Loucy (cell line): ENCODE data around the gene MPPE1.

Experiments
- H2AFZ ChIP-seq: fragments of 200-600 bp; sonication (generic); 2 replicates; pipeline ENCODE4 v1.6.0; 2016; ENCODE audit warnings: antibody characterized with exemption, mild to moderate bottlenecking, low read length, moderate library complexity
- H3F3A ChIP-seq: fragments of 200-600 bp; 2 replicates; pipeline ENCODE4 v1.6.0; 2016; ENCODE audit warnings: antibody characterized with exemption, low read depth, mild to moderate bottlenecking
- H3K27me3 ChIP-seq: fragments of 200-600 bp; sonication (generic); 2 replicates; pipeline ENCODE4 v1.6.1; 2014; ENCODE audit warnings: low read length, mild to moderate bottlenecking; ENCODE audit not compliant: insufficient read depth, poor library complexity, severe bottlenecking
- H3K36me3 ChIP-seq: fragments of 200-600 bp; sonication (generic); 2 replicates; pipeline ENCODE4 v1.6.1; 2016; ENCODE audit warnings: low read length; ENCODE audit not compliant: insufficient read depth
- H3K4me1 ChIP-seq: fragments of 200-600 bp; sonication (generic); 2 replicates; pipeline ENCODE4 v1.5.1; 2014; ENCODE audit warnings: low read length, mild to moderate bottlenecking; ENCODE audit not compliant: insufficient read depth, poor library complexity, severe bottlenecking
- H3K4me2 ChIP-seq: fragments of 200-600 bp; sonication (generic); 2 replicates; pipeline ENCODE4 v1.6.0; 2014; ENCODE audit warnings: antibody characterized with exemption, low read length, low read depth, mild to moderate bottlenecking; ENCODE audit not compliant: poor library complexity, severe bottlenecking
- H3K4me3 ChIP-seq: fragments of 200-600 bp; sonication (generic); 2 replicates; pipeline ENCODE4 v1.5.1; 2014; ENCODE audit warnings: low read length, mild to moderate bottlenecking, mixed read lengths; ENCODE audit not compliant: poor library complexity, severe bottlenecking
- H3K79me2 ChIP-seq: fragments of 200-600 bp; sonication (generic); 2 replicates; pipeline ENCODE4 v1.6.1; 2014; ENCODE audit warnings: low read length; ENCODE audit not compliant: insufficient read depth
- H3K9ac ChIP-seq: fragments of 200-600 bp; sonication (generic); 2 replicates; pipeline ENCODE4 v1.6.0; 2014; ENCODE audit warnings: mild to moderate bottlenecking, low read depth, low read length, moderate library complexity; ENCODE audit not compliant: poor library complexity, severe bottlenecking
- H3K9me2 ChIP-seq: fragments of 200-600 bp; sonication (generic); replicated peaks from 2 replicates; pipeline ENCODE4 v1.6.1; 2016; ENCODE audit warnings: low read depth, low read length, mixed read lengths
- H3K9me3 ChIP-seq: fragments of 200-600 bp; sonication (generic); 2 replicates; pipeline ENCODE4 v1.6.1; 2014; ENCODE audit warnings: mild to moderate bottlenecking, antibody characterized with exemption, low read length, low read depth; ENCODE audit not compliant: insufficient read depth
- H4K20me1 ChIP-seq: fragments of 200-600 bp; sonication (generic); 2 replicates; pipeline ENCODE4 v1.6.0; 2014; ENCODE audit warnings: antibody characterized with exemption, low read length, mild to moderate bottlenecking; ENCODE audit not compliant: insufficient read depth, poor library complexity, severe bottlenecking
- CTCF ChIP-seq: fragments of 200-600 bp; sonication (generic); conservative IDR thresholded peaks from 2 replicates; pipeline ENCODE4 v1.5.1; 2014; ENCODE audit warnings: mild to moderate bottlenecking, antibody characterized with exemption, low read length
- EZH2phosphoT487 ChIP-seq: fragments of 200-600 bp; IDR thresholded peaks from 2 replicates; pipeline ENCODE4 v1.6.1; 2018; ENCODE audit warnings: antibody characterized with exemption, mild to moderate bottlenecking, moderate library complexity, borderline replicate concordance

The MPPE1 gene

GRCh38 chr18:11839556-11839955 lies 68.6 kb downstream of the MPPE1 start:
- no peaks in the 10 kb centered on the region for H3K79me2 ChIP-seq
- H3K4me3 ChIP-seq, result no peak overlapping the region
- H3K9me3 ChIP-seq, result no peaks in the 10 kb centered on the region
- no peaks in the 10 kb centered on the region for H3F3A ChIP-seq
- no peaks in the 10 kb centered on the region for H3K9me2 ChIP-seq
- H3K27me3 ChIP-seq, result no peaks in the 10 kb centered on the region
- no peak overlapping the region for H3K9ac ChIP-seq
- no peak overlapping the region for H2AFZ ChIP-seq
- TF ChIP-seq CTCF, result no peak
- TF ChIP-seq EZH2phosphoT487, result no peak
- H3K36me3 ChIP-seq, result no peaks in the 10 kb centered on the region
- H3K4me1 ChIP-seq, result no peaks in the 10 kb centered on the region
- no peak overlapping the region for H3K4me2 ChIP-seq
- no peaks in the 10 kb centered on the region for H4K20me1 ChIP-seq

GRCh38 chr18:11834772-11835171 lies 73.3 kb downstream of the MPPE1 start:
- Histone ChIP-seq H3K9ac (no peak overlapping the region), H3K4me2 (no peak overlapping the region), H3K27me3 (no peaks in the 10 kb centered on the region), H3K36me3 (no peaks in the 10 kb centered on the region), H3F3A (no peaks in the 10 kb centered on the region), H3K4me1 (no peaks in the 10 kb centered on the region), H3K4me3 (no peak overlapping the region), H3K9me3 (no peaks in the 10 kb centered on the region), H4K20me1 (no peaks in the 10 kb centered on the region), H2AFZ (no peak overlapping the region), H3K79me2 (no peaks in the 10 kb centered on the region), H3K9me2 (no peaks in the 10 kb centered on the region)
- no peak for TF ChIP-seq EZH2phosphoT487
- TF ChIP-seq CTCF, result no peak
